ENCODE results near the gene WFDC9. TPM values are rescaled to one million over a fixed set of nuclear protein-coding genes. Genes with fewer than 3 reads are reported as not detected.
A peak's percentile ranks its signal among the peaks of the same experiment; 100 is the strongest.
"Not testable (repeated sequence)": the region's sequence is repeated elsewhere in the genome, so short reads cannot be mapped to it uniquely, and the experiment has no call there.

Gene WFDC9
- total RNA-seq, 1 experiment from 2014 or later = not detected

DNA sequence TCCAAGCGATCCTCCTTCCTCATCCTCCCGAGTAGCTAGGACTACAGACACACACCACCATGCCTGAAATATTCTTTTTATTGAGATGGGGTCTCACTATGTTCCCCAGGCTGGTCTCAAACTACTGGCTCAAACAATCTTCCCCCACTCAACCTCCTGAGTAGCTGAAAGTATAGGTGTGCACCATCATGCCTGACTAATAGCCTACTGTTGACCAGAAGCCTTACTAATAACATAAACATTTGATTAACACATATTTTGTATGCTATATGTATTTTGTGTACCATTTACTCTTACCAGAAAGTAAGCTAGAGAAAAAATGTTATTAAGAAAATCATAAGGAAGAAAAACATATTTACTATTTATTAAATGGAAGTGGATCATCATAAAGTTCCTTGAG lies 13.5 kb downstream of the WFDC9 start:
- no peak for DNase-seq

DNA sequence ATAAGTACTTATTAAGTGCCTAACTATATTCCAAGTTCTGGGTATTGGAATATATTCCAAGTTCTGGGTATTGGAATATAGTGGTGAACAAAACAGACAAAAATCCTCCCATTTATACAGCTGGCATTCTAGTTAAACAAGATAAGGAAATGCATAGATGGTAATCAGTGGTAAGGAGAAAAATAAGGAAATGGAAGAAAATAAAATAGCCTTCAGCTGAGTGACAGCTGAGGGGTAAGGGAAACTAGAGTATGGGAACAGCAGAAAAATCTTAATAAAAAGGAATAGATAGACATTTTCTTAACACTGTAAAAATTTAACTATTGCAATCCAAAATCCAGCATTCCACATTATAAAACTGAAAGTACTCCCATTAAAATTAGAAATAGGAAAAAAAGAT lies 18.8 kb downstream of the WFDC9 start:
- Histone ChIP-seq H3K4me3 (no peak overlapping the region), H3K9me3 (no peaks in the 10 kb centered on the region; the same call in 1 of the 2 replicates), H3K27me3 (no peaks in the 10 kb centered on the region), H3K36me3 (no peaks in the 10 kb centered on the region)
- DNase-seq = no peak

More for the DNA sequence above, 13.5 kb downstream of the WFDC9 start:
- H3K36me3 ChIP-seq = no peaks in the 10 kb centered on the region
- H3K9me3 ChIP-seq = no peaks in the 10 kb centered on the region
- H3K27me3 ChIP-seq = no peaks in the 10 kb centered on the region
- H3K4me3 ChIP-seq = no peak overlapping the region

DNA sequence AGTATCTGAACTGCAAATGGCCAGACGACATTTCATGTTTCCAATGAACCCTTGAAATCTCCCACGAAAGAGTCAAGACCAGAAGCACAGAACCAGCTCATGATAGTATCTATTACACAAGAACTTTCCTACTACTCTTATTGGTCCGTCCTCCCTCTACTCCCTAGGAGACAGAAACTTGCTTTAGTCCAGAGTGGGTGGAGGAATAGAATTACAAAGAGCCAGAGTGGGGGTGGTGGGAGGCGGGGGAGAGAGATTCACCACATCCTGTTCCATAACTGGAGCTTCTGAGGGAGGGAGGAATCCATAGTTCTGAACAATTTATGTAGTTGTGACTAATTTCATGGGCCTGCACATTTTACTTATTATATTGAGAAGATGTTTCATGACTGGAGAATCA lies 20.0 kb downstream of the WFDC9 start:
- Histone ChIP-seq H3K36me3 (no peaks in the 10 kb centered on the region), H3K4me3 (no peak overlapping the region), H3K27me3 (no peaks in the 10 kb centered on the region), H3K9me3 (peaks cover 5% of the 10 kb centered on the region)
- DNase-seq = peak; percentile 53

DNA sequence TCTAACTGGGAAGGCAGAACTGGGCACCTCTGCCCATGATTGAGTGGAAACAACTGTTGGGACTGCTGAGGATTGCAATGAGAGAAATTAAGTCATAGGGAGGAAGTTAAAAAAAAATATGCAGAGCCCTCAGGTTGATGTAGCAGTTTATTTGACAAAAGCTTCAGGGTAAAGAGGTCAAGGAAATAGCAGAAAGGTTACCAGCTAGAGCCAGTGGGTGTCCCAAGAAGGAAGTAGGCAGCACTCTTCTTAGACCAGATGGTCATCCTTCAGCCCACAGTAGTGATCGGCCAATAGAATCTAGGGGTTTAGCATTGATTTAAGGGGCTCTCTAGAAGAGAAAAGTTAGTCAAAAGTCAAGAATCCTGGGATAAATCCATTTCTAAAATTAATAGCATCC lies 23.3 kb downstream of the WFDC9 start:
- no peak for DNase-seq
- Histone ChIP-seq H3K27me3 (peaks cover 5% of the 10 kb centered on the region; the same call in 1 of the 2 replicates), H3K9me3 (peaks cover 16% of the 10 kb centered on the region), H3K4me3 (no peak overlapping the region), H3K36me3 (no peaks in the 10 kb centered on the region)

DNA sequence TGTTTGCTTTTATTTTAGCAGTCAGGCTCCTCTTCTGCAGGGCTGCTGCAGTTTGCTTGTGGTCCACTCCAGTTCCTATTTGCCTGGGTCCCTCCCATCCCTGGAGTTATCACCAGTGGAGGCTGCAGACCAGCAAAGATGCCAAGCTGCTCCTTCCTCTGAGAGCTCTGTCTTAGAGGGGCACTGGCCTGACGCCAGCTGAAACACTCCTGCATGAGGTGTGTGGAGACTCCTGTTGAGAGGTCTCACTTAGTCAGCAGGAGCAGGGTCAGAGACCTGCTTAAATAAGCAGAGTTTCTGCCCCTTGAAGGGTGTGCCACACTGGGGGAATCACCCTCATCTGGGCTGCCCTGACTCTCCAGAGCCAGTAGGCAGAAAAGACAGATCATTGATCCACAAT lies 35.8 kb downstream of the WFDC9 start:
- Histone ChIP-seq H3K4me3 (no peak overlapping the region), H3K9me3 (peaks cover 7% of the 10 kb centered on the region), H3K27me3 (peaks cover 11% of the 10 kb centered on the region), H3K36me3 (no peaks in the 10 kb centered on the region)
- DNase-seq = no peak

DNA sequence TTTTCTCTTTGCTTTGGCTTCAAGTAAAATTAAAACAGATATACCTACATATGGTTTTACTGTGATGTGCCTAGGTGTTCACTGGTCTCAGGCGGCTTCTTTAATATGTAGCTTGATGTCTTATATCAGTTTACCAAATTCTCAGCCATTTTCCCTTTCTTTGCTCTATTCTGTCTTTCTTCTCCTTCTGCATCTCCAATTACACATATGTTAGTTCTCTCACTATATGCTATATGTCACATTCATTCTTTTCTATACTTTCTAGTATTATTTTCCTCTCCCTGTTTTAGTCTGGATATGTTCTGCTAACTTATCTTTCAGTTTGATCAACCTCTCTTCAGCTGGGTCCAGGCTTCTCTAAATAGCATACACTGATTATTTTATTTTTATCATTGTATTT lies 37.6 kb downstream of the WFDC9 start:
- Histone ChIP-seq H3K36me3 (no peaks in the 10 kb centered on the region), H3K4me3 (no peak overlapping the region), H3K9me3 (peaks cover 7% of the 10 kb centered on the region), H3K27me3 (peaks cover 11% of the 10 kb centered on the region)
- no peak for DNase-seq

DNA sequence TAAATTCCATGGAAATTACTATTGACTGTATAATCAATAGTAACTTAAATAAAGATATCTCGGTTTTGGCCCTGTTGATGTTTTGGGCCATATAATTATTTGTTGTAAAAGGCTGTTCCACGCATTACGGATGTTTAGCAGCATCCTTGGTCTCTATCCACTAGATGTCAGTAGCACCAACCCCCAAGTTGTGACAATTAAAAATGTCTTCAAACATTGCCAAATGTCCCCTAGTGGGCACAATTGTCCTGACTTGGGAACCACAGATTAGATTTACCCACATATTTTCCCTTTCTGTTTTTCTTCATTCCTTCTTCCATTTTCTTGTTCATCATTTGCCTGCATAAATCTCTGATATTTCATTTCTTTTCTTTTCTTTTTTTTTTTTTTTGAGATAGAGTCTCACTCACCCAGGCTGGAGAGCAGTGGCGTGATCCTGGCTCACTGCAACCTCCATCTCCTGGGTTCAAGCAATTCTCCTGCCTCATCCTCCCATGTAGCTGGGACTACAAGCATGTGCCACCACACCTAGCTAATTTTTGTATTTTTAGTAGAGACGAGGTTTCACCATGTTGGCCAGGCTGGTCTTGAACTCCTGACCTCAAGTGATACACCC lies 38.4 kb downstream of the WFDC9 start:
- Histone ChIP-seq H3K4me3 (no peak overlapping the region), H3K36me3 (no peaks in the 10 kb centered on the region), H3K27me3 (peaks cover 9% of the 10 kb centered on the region), H3K9me3 (peaks cover 7% of the 10 kb centered on the region)
- DNase-seq = no peak

DNA sequence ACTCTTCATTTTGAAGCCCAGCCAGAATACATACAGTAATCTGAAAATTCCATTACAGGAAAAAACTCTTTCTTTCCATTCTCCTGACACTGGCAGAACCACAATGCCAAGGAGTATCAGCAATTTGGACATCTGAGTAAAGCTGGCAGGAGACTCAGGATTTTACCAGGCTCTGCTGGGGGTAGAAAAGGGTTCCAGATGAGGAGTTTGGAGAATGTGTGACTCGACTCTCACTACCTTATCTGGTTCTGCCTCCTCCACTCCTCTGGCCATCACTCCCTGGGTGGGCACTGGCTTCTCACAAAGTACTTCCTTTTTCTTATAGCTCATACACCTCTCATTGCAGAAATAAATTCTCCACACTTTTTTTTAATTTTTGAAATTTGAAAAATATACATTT lies 41.4 kb downstream of the WFDC9 start:
- no peak for DNase-seq
- H3K4me3 ChIP-seq = no peak overlapping the region
- H3K36me3 ChIP-seq = no peaks in the 10 kb centered on the region
- H3K9me3 ChIP-seq = peaks cover 7% of the 10 kb centered on the region
- H3K27me3 ChIP-seq = peaks cover 6% of the 10 kb centered on the region

DNA sequence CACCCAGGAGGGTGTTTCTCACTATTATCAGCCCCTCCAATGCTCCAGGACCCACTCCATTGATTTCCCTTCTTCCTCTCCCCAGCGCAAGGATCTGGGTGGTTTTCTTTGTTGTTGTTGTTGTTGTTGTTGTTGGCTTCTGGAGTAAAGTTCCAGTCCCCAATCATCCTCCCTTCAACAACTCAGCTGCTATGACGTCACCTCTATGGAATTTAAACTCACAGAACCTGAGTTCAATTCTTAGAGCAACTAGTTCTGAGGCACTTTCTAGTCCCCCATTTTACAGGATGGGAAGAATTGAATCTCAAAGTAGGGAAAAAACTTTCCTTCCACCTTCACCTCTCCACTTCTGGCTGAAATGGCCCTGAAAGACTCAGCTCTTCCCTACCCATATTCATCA lies 42.3 kb downstream of the WFDC9 start:
- H3K36me3 ChIP-seq = no peaks in the 10 kb centered on the region
- H3K27me3 ChIP-seq = peaks cover 6% of the 10 kb centered on the region
- DNase-seq = no peak
- H3K9me3 ChIP-seq = peaks cover 7% of the 10 kb centered on the region
- no peak overlapping the region for H3K4me3 ChIP-seq

DNA sequence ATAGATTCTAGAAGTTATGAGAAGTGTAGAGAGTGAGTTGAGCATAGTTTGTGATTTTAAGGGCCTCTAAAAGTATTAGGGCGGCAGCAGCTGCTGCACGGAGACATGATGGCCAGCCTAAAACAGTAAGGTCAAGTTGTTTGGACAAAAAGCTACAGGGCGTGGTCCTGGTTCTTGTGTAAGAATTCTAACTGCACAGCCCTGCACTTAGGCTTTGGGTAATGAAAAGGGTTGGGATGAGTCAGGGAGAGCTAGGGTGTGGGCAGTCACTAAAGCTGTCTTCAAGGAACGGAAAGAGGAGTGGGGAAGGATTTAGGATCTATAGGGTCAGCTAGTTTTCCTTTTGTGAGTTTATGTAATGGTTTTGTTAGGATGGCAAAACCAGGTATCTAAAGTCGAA lies 45.1 kb downstream of the WFDC9 start:
- not testable (repeated sequence) for H3K27me3 ChIP-seq, H3K9me3 ChIP-seq, H3K36me3 ChIP-seq, H3K4me3 ChIP-seq
- DNase-seq = peak; percentile 18

DNA sequence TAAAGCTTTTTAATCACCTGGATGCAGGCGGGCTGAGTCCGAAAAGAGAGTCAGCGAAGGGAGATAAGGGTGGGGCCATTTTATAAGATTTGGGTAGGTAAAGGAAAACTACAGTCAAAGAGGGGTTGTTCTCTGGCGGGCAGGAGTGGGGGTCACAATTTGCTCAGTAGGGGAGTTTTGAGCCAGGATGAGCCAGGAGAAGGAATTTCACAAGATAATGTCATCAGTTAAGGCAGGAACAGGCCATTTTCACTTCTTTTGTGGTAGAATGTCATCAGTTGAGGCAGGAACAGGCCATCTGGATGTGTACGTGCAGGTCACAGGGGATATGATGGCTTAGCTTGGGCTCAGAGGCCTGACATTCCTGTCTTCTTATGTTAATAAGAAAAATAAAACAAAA lies 46.8 kb downstream of the WFDC9 start:
- H3K9me3 ChIP-seq, H3K27me3 ChIP-seq, DNase-seq, H3K36me3 ChIP-seq, H3K4me3 ChIP-seq: not testable (repeated sequence)

DNA sequence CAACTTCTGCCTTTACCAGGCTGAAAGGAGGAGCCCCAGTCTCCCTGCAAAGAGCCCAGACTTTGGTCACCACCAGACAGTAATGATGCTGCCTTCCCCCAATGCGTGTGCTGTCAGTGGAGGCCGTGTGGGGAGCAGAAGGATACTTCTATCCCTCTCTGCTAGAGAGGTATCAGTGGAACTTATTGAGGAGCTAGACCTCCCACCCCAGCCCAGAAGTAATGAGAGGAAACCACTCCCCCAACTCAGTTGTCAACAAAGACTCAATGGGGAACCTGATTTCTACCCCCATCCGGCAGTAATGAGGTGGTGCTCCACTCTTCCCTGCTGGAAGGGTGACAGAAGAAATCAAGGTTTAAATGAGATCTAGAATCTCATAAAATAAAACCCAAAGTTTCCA lies 47.6 kb downstream of the WFDC9 start:
- no peak overlapping the region for H3K4me3 ChIP-seq
- peaks cover 2% of the 10 kb centered on the region; the same call in 1 of the 2 replicates for H3K27me3 ChIP-seq
- H3K9me3 ChIP-seq = no peaks in the 10 kb centered on the region
- H3K36me3 ChIP-seq = no peaks in the 10 kb centered on the region
- DNase-seq = no peak

DNA sequence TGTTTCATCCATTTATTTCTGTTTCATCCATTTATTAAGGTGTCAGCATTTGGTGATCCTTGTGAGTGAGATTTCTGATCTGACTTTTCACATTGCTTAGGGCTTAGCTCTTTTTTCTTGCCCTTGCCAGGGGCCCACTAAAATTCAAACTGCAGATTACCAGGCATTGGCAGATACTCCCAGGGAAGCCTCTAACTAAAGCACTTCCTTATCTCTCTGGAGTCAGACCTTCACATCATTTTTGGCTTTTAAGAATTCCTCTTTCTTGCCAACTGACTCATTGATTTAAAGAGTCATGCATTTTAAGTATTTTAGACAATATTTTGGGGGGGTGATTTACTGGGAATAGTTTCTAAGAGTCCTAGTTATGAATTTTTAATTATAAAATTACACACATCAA lies 49.4 kb downstream of the WFDC9 start:
- Histone ChIP-seq H3K9me3 (no peaks in the 10 kb centered on the region), H3K4me3 (no peak overlapping the region), H3K36me3 (no peaks in the 10 kb centered on the region), H3K27me3 (peaks cover 2% of the 10 kb centered on the region; the same call in 1 of the 2 replicates)
- DNase-seq = peak; percentile 22

DNA sequence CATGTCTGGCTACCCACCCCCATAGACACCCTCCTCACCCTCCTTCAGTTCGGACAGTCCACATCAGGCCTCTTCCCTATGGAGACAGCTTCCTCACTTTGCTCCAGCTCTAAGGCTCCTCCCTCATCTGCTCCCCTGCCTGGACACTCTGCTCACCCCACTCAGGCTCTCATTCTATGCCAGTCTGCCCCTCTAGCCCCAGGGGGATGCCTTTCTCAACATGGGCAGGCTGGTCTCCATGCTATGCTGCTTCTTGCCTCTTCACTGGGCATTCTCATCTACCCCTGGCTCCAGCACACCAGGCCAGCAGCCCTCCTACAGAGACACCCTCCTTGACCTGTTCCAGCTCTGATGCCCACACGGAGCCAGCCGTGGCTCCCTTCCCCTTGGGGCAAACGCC lies 51.9 kb downstream of the WFDC9 start, which contains the start of gene WFDC8:
Gene WFDC8, minus strand, starts transcription at position 101 of the 400 bp plus-strand sequence. Its CDS starts 37 bp downstream, at position 64.
- DNase-seq = no peak
- Histone ChIP-seq H3K4me3 (no peak within 1 kb of the TSS), H3K9me3 (no peaks in the 10 kb centered on the region), H3K27me3 (peaks cover 2% of the 10 kb centered on the region), H3K36me3 (no peaks in the 10 kb centered on the region)

DNA sequence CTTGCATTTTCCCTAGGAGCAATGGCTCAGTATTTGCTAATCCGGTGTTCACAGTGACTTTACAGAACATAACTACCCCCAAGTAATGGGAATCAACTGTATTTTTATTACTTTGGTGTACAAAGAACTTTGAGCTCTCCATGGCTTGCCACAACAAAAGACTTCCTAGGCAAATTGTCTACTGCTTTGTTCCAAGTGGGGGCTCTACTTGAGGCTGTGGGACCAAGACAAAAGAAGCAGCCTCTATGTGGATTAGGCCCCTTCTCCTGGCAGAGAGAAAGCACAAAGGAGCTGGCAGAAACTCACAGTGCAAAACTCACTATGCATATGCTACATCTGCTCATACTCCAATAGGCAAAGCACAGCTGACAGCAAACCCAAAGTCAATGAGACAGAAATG lies 52.9 kb downstream of the WFDC9 start:
- DNase-seq = no peak
- peaks cover 4% of the 10 kb centered on the region for H3K27me3 ChIP-seq
- no peaks in the 10 kb centered on the region; the same call in 1 of the 2 replicates for H3K9me3 ChIP-seq
- no peaks in the 10 kb centered on the region for H3K36me3 ChIP-seq
- H3K4me3 ChIP-seq = no peak overlapping the region

DNA sequence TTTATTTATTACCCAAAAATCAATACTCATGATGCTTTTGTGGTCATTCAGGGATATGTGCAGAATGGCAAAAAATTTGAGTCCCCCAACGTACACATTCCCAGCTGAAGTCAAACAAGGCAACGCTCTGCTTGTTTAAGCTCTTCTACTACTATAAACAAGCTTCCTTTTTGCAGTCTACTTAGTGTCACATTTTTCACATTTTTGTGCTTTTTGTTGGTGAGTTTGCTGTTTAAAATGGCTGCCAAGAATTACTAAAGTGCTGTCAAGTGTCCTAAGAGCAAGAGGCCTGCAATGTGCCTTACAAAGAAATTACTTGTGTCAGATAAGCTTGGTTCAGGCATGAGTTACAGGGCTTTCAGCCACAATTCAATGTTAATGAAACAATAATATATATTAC lies 54.1 kb downstream of the WFDC9 start:
- Histone ChIP-seq H3K27me3 (peaks cover 6% of the 10 kb centered on the region), H3K4me3 (no peak overlapping the region), H3K36me3 (no peaks in the 10 kb centered on the region), H3K9me3 (no peaks in the 10 kb centered on the region; the same call in 1 of the 2 replicates)
- DNase-seq = no peak

DNA sequence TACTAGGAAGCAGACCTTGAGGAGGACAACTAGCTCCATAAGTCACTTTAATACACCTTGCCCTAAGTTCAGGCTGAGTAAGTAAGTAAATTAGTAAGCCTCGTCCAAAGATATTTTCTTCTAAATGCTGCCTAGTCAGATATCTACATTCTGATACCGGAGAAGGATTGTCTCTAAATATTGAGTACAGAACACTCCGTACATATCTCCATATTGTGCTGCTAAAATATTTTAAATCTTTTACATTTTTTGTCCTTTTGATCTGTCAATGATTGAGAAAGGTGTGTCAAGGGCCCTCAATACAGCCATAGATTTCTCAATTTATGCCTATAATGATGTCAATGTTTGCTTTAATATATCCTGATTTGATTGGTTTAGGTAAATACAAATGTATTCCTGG lies 55.2 kb downstream of the WFDC9 start:
- Histone ChIP-seq H3K36me3 (no peaks in the 10 kb centered on the region), H3K4me3 (no peak overlapping the region), H3K9me3 (no peaks in the 10 kb centered on the region; the same call in 1 of the 2 replicates), H3K27me3 (peaks cover 6% of the 10 kb centered on the region)
- DNase-seq = no peak

DNA sequence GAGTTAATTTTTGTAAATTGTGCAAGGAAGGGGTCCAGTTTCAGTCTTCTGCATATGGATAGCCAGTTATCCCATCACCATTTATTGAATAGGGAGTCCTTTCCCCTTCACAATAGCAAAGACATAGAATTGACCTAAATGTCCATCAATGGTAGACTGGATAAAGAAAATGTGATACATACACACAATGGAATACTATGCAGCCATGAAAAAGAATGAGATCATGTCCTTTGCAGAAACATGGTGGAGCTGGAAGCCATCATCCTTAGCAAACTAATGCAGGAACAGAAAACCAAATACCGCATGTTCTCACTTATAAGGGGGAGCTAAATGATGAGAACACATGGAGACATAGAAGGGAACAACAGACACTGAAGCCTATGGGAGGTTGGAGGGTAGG lies 61.4 kb downstream of the WFDC9 start:
- not testable (repeated sequence) for H3K36me3 ChIP-seq, H3K9me3 ChIP-seq, H3K4me3 ChIP-seq, DNase-seq
- H3K27me3 ChIP-seq = peaks cover 24% of the 10 kb centered on the region
